Upper lobe of right lung (tissue), 1 donor: ENCODE data around the gene CDH13. TPM values are rescaled to one million over a fixed set of nuclear protein-coding genes. Genes with fewer than 3 reads are reported as not detected.

ENCODE experiments used
- ATAC-seq: fragments of 200-7000 bp; cut with Tn5 transposase; one replicate; pipeline ENCODE4 v1.9.1; 2020; ENCODE audit warnings: mild to moderate bottlenecking, moderate library complexity
- DNase-seq: peaks from one replicate; pipeline ENCODE4 v3.0.0-alpha.2; 2020
- H3K27ac ChIP-seq: fragments of 200-600 bp; one replicate; pipeline ENCODE4 v1.8.0; 2022
- H3K27me3 ChIP-seq: fragments of 200-600 bp; one replicate; pipeline ENCODE4 v1.8.0; 2022; ENCODE audit warnings: mild to moderate bottlenecking
- H3K36me3 ChIP-seq: fragments of 200-600 bp; one replicate; pipeline ENCODE4 v1.8.0; 2022
- H3K4me1 ChIP-seq: fragments of 200-600 bp; one replicate; pipeline ENCODE4 v1.8.0; 2022
- H3K4me3 ChIP-seq: fragments of 200-600 bp; one replicate; pipeline ENCODE4 v1.8.0; 2022; ENCODE audit warnings: mild to moderate bottlenecking
- H3K9me3 ChIP-seq: fragments of 200-600 bp; one replicate; pipeline ENCODE4 v1.8.0; 2022
- CTCF ChIP-seq: fragments of 200-600 bp; IDR thresholded peaks from one replicate; pipeline ENCODE4 v1.8.0; 2022; ENCODE audit warnings: antibody characterized with exemption
- intact Hi-C: fragments of 100-400 bp; cut with DNase I; formaldehyde crosslinking; loops from one replicate; pipeline ENCODE4 v1.11.0; 2022
- total RNA-seq: library from RNA; stranded (reverse); fragmentation: NEBNext Ultra II Directional; extraction: Animal tissue kit (Norgen Biotek cat#: 25700); gene quantifications from one replicate; pipeline ENCODE4 v1.2.1, GENCODE V29; 2021
- donor health status: DM: no; HTN: yes; CAD: no; lungs with severe emphysema.

CDH13 gene
- total RNA-seq, 1 donor from 2014 or later, result 27.2 TPM

GRCh38 chr16:82979406-82980111 lies 352.8 kb downstream of the CDH13 start:
- no peak for TF ChIP-seq CTCF
- DNase-seq (no peak), ATAC-seq (no peak)
- intact Hi-C loops, result loop anchor here (5.0 kb wide), 1 partner anchor 48 kb away; no protein-coding TSS in a partner anchor
- Histone ChIP-seq H3K4me1 (no peaks in the 10 kb centered on the region), H3K27me3 (no peaks in the 10 kb centered on the region), H3K36me3 (no peaks in the 10 kb centered on the region), H3K4me3 (no peak overlapping the region), H3K9me3 (no peaks in the 10 kb centered on the region), H3K27ac (no peak overlapping the region)

- H3K9me3 ChIP-seq, result no peaks in the 10 kb centered on the region
- H3K36me3 ChIP-seq, result no peaks in the 10 kb centered on the region
- intact Hi-C loops, result no loop called here
- no peak overlapping the region for H3K4me3 ChIP-seq
- no peak for DNase-seq
- H3K4me1 ChIP-seq, result no peaks in the 10 kb centered on the region
- H3K27me3 ChIP-seq, result no peaks in the 10 kb centered on the region
- no peak for TF ChIP-seq CTCF
- no peak for ATAC-seq
- no peak overlapping the region for H3K27ac ChIP-seq
Observed at GRCh38 chr16:82980810-82981209, 354.0 kb downstream of the CDH13 start.

- no peaks in the 10 kb centered on the region for H3K9me3 ChIP-seq
- TF ChIP-seq CTCF, result no peak
- H3K4me3 ChIP-seq, result no peak overlapping the region
- H3K4me1 ChIP-seq, result no peaks in the 10 kb centered on the region
- H3K27ac ChIP-seq, result no peak overlapping the region
- no peaks in the 10 kb centered on the region for H3K27me3 ChIP-seq
- DNase-seq (no peak), ATAC-seq (no peak)
- intact Hi-C loops, result no loop called here
- no peaks in the 10 kb centered on the region for H3K36me3 ChIP-seq
Observed at GRCh38 chr16:82987767-82988166, 361.0 kb downstream of the CDH13 start.

- DNase-seq (no peak), ATAC-seq (no peak)
- Histone ChIP-seq H3K36me3 (no peaks in the 10 kb centered on the region), H3K4me3 (no peak overlapping the region), H3K9me3 (no peaks in the 10 kb centered on the region), H3K27me3 (no peaks in the 10 kb centered on the region), H3K27ac (no peak overlapping the region), H3K4me1 (no peaks in the 10 kb centered on the region)
- intact Hi-C loops, result no loop called here
- no peak for TF ChIP-seq CTCF
Observed at GRCh38 chr16:82990155-82990554, 363.4 kb downstream of the CDH13 start.

GRCh38 chr16:82991410-82991809 lies 364.6 kb downstream of the CDH13 start:
- Histone ChIP-seq H3K4me3 (no peak overlapping the region), H3K27ac (no peak overlapping the region), H3K36me3 (no peaks in the 10 kb centered on the region), H3K9me3 (no peaks in the 10 kb centered on the region), H3K27me3 (no peaks in the 10 kb centered on the region), H3K4me1 (peaks cover 4% of the 10 kb centered on the region)
- no peak for TF ChIP-seq CTCF
- DNase-seq (no peak), ATAC-seq (no peak)
- intact Hi-C loops, result no loop called here
